IPS-18c (cell line): Measurements from ENCODE around the gene KRT4.
"Not testable (repeated sequence)": the region's sequence is repeated elsewhere in the genome, so short reads cannot be mapped to it uniquely, and the experiment has no call there.

ENCODE experiments used
- H3K4me3 ChIP-seq: 2 replicates; pipeline ENCODE4 v1.7.0; 2013; ENCODE audit warnings: low read depth, mild to moderate bottlenecking, low read length, moderate library complexity; ENCODE audit not compliant: insufficient read depth
- H3K9me3 ChIP-seq: one replicate; pipeline ENCODE4 v1.6.1; 2013; ENCODE audit warnings: mild to moderate bottlenecking, low read length, moderate library complexity; ENCODE audit not compliant: control insufficient read depth, insufficient read depth

KRT4 gene

DNA sequence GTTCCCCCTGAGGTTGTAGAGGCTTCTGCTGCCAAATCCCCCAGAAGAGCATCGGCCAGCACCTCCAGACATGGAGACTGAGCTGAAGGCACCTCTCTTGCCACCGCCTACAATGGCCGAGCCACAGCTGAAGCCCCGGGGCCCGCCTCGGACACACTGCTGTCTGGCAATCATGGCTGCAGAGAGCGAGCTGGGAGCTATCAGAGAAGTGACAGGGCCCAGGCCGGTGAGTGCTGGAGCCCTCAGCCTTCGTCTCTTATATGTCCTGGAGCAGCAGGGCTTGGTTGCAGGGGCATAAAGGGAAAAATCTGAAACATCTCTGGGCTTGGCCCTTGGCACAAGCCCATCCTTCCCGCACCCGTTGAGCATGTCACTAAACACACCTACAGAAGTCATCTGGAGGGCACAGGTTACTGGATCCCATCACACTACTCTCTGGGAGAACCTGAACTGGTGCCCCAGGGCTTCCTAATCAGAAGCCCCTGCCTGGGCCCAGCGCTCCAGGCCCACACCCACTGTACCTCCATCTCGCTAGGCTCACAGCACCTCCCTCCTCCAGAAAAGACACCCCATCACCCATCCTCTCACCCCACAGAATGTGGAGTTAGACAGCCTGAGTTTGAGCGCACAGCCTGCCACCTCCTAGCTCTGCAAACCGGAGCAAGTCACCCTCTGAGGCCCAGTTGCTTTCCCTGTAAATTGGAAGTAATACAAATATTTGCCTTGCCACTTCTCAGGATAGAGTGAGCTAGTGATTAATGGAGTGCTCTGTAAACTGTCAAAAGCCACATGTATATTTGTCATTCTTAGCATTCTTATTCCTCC lies at the start of gene KRT4:
Gene KRT4, minus strand, starts transcription at position 232 of the 825 bp plus-strand sequence. Its CDS starts 58 bp downstream, at position 174.
- Histone ChIP-seq H3K9me3 (no peaks in the 10 kb centered on the region), H3K4me3 (no peak within 1 kb of the TSS)

- Histone ChIP-seq H3K9me3 (no peaks in the 10 kb centered on the region), H3K4me3 (no peak overlapping the region)
Measured at GRCh38 chr12:52862023-52862422, 48.1 kb upstream of the KRT4 start.

DNA sequence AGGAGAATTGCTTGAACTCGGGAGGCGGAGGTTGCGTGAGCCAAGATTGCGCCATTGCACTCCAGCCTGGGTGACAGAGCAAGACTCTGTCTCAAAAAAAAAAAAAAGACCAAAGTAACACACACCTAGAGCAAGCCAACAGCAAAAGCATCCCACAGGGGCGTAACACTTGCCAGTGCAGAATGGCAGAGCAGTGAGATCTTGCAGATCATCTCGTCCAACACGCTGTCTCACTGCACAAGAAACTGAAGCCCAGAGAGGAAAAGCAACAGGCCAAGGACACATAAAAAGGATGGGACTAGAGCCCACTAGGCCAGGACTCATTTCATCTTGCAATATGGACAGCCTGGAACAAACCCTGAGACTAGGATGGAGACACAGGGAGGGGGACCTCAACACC lies 47.6 kb upstream of the KRT4 start:
- Histone ChIP-seq H3K9me3 (no peaks in the 10 kb centered on the region), H3K4me3 (no peak overlapping the region)

GRCh38 chr12:52860102-52860823 lies 46.3 kb upstream of the KRT4 start:
- Histone ChIP-seq H3K4me3 (no peak overlapping the region), H3K9me3 (no peaks in the 10 kb centered on the region)

- no peaks in the 10 kb centered on the region for H3K9me3 ChIP-seq
- H3K4me3 ChIP-seq = no peak overlapping the region
Measured at GRCh38 chr12:52857500-52857899, 43.6 kb upstream of the KRT4 start.

DNA sequence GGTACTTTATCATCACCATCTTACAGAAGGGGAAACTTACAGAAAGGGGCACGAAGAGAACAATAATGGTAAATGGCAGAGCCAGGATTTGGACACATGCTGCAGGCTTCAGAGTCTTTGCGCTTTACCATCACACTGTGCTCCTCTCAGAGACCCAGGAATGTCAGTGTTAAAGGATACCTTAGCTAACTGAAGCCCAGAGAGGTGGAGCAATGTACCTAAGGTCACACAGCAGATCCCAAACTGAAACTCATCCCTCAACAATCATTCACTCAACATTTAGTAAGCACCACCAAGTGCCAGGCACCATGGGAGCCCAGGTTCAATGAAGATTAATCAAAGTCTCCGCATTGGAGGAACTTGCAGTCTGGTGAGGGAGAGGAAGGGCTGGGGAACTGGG lies 42.9 kb upstream of the KRT4 start:
- H3K9me3 ChIP-seq = no peaks in the 10 kb centered on the region
- H3K4me3 ChIP-seq = no peak overlapping the region

GRCh38 chr12:52856077-52856476 lies 42.2 kb upstream of the KRT4 start:
- not testable (repeated sequence) for H3K9me3 ChIP-seq, H3K4me3 ChIP-seq

GRCh38 chr12:52851787-52852186 lies 37.9 kb upstream of the KRT4 start:
- Histone ChIP-seq H3K9me3 (no peaks in the 10 kb centered on the region), H3K4me3 (no peak overlapping the region)

- Histone ChIP-seq H3K9me3 (peaks cover 2% of the 10 kb centered on the region), H3K4me3 (no peak overlapping the region)
Measured at GRCh38 chr12:52850681-52851080, 36.8 kb upstream of the KRT4 start.

- no peak overlapping the region for H3K4me3 ChIP-seq
- H3K9me3 ChIP-seq = peaks cover 2% of the 10 kb centered on the region
Measured at GRCh38 chr12:52849511-52849910, 35.6 kb upstream of the KRT4 start.

- H3K4me3 ChIP-seq = no peak within 1 kb of the TSS
Measured at GRCh38 chr12:52848661-52849255, 34.8 kb upstream of the KRT4 start, which contains the start of gene KRT78. Gene KRT78 (minus strand): TSS chr12:52848994. CDS start chr12:52848930, 64 bp downstream.

GRCh38 chr12:52847335-52848102 lies 33.6 kb upstream of the KRT4 start:
- Histone ChIP-seq H3K9me3 (peaks cover 2% of the 10 kb centered on the region), H3K4me3 (no peak overlapping the region)

More at GRCh38 chr12:52848661-52849255, 34.8 kb upstream of the KRT4 start, which contains the start of gene KRT78:
- H3K9me3 ChIP-seq = peaks cover 2% of the 10 kb centered on the region

DNA sequence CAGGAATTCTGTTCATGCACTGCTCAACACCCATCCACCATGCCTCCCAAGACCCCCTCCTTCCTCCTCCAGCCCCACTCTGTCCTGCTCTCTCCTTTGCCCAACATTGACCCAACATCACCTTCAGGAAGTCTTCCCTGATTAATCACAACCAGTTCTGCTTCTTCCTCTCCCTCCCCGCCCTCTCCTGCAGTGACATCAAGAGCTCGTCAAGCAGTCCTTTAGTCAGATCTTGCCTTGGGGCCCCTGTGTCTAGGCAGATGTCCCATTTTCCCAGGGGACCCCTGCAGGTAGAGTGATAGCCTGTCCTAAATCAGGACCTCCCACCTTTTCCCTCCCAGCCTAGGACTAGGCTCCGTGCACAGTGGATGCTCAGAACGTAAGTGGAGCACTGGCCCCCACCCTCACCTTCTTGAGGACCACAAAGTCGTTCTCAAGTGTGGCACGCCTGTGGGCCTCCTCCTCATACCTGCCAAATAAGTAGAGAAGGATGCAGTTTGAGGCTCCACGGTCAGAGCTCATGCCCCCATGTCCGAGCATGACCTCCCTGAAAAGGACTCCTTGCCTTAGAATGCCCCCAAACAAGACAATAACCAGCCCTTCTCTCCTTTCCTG lies 32.5 kb upstream of the KRT4 start:
- H3K9me3 ChIP-seq = peaks cover 2% of the 10 kb centered on the region
- H3K4me3 ChIP-seq = no peak overlapping the region

DNA sequence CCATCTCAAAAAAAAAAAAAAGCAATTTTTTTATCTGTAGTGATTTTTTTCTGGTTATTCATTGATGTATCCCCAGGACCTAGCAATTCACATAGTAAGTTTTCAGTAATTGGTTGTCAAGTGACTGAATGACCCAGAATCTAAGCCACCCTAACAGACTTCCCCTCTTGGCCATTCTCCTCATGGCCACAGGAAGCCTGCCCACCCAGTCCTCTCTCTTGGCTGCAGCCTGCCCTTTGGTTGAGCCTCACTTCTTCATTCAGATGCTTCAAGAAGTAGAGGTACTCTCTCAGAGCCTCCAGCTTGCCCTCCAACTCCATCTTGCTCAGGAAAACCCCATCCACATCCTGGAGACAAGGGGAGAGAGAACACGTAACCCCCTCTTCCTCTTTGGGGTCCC lies 32.0 kb upstream of the KRT4 start:
- H3K9me3 ChIP-seq = peaks cover 2% of the 10 kb centered on the region
- H3K4me3 ChIP-seq = no peak overlapping the region

DNA sequence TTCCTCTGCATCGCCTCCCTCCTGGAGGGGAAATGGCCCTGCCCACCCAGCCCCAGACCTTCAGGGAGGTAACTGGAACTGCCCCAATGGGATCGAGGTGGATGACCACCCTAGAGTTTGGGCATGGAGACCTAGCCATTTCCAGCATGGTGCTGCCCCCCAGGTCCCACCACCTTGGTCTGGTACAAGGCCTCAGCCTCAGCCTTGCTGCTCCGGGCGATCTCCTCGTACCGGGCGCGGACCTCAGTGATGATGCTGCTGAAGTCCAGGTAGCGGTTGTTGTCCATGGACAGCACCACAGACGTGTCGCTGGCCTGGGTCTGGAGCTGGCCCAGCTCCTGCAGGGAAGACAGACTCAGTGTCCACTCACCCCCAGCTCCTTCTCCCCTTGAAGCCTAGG lies 30.5 kb upstream of the KRT4 start:
- Histone ChIP-seq H3K4me3 (no peak overlapping the region), H3K9me3 (peaks cover 2% of the 10 kb centered on the region)

DNA sequence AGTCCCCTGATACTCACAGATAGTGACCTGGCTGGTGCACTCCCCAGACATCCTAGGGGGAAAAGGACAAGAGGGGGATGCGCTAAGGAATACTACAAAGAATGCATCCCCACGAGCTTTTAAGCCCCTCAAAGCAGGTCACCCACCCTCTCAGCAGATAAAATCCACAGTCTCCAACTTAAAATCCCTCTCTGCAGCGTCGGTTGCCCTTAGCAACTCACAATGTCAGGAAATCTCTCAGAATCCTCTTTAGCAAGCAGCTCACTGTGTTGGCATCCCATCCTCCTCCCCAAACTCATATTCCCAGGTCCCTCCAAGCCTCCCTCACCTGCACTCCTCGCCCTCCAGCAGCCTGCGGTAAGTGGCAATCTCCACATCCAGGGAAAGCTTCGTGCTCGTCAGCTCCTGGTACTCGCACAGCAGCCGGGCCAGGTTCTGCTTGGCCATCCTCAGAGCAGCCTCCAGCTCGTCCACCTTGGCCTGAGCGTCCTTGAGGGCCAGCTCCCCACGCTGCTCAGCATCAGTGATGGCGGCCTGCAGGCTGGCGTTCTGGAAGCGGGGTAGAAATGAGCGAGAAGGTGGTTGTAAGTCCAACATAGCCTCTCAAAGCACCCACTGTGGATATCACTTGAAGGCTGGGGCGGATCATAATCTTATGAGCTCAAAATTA lies 25.7 kb upstream of the KRT4 start:
- no peak overlapping the region for H3K4me3 ChIP-seq

More for the DNA sequence above, 25.7 kb upstream of the KRT4 start:
- H3K9me3 ChIP-seq = no peaks in the 10 kb centered on the region
